Hepatocyte (in vitro differentiated cells): ENCODE data around the gene ZNF433.

Experiments
- EZH2 ChIP-seq: fragments of 200-600 bp; sonication (generic); IDR thresholded peaks from 2 replicates; pipeline ENCODE4 v1.6.1; 2016; ENCODE audit warnings: antibody characterized with exemption, mild to moderate bottlenecking, borderline replicate concordance
- EZH2phosphoT487 ChIP-seq: fragments of 200-600 bp; sonication (generic); IDR thresholded peaks from one replicate; pipeline ENCODE4 v1.6.1; 2018; ENCODE audit warnings: antibody characterized with exemption, mild to moderate bottlenecking, low read depth, moderate library complexity; ENCODE audit not compliant: unreplicated experiment, severe bottlenecking
- TF ChIP-seq, protein P1 (sequence below): fragments of 200-600 bp; sonication (generic); IDR thresholded peaks from 2 replicates; pipeline ENCODE4 v1.5.1; 2016; ENCODE audit warnings: antibody characterized with exemption, mild to moderate bottlenecking; ENCODE audit not compliant: poor library complexity

GRCh38 chr19:12077375-12077774, 41.9 kb upstream of the ZNF433 start:
- no peak for TF ChIP-seq EZH2
- TF ChIP-seq, protein P1, sequence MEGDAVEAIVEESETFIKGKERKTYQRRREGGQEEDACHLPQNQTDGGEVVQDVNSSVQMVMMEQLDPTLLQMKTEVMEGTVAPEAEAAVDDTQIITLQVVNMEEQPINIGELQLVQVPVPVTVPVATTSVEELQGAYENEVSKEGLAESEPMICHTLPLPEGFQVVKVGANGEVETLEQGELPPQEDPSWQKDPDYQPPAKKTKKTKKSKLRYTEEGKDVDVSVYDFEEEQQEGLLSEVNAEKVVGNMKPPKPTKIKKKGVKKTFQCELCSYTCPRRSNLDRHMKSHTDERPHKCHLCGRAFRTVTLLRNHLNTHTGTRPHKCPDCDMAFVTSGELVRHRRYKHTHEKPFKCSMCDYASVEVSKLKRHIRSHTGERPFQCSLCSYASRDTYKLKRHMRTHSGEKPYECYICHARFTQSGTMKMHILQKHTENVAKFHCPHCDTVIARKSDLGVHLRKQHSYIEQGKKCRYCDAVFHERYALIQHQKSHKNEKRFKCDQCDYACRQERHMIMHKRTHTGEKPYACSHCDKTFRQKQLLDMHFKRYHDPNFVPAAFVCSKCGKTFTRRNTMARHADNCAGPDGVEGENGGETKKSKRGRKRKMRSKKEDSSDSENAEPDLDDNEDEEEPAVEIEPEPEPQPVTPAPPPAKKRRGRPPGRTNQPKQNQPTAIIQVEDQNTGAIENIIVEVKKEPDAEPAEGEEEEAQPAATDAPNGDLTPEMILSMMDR = no peak
- no peak for TF ChIP-seq EZH2phosphoT487
